ENCODE measurements around the gene CACNA1C.

CACNA1C gene

DNA sequence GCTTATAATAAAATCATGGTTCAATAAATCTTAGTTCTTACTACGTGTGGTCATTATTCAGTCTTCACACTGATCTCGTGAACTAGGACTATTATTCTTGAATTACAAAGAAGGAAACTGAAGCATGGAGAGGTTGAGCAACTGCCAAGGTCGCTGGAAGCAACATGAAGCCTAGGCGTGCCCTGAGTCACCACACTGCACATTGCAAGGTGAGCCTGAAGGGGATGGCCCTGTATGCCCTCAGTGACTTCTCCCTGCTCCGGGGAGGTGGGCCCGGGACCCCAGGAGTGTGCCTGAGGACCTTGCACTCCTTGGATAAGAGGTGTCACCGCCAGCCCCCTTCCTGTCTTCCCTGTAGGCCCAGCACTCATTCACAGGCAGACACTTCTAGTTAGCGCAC is 161.6 kb downstream of the CACNA1C start:
- in situ Hi-C loops (cut with MboI; ENCODE audit: low sequenced_read_pairs, unreplicated experiment): no loop called here
- TF ChIP-seq CTCF (IDR thresholded peaks at IDR 0.05; ENCODE audit: borderline replicate concordance, control extremely low read depth, extremely low read depth, insufficient read depth, missing control alignments): no peak
- no peak for DNase-seq (ENCODE audit: low spot score)

- no peak for TF ChIP-seq CTCF (IDR thresholded peaks at IDR 0.05; ENCODE audit: borderline replicate concordance, control extremely low read depth, extremely low read depth, insufficient read depth, missing control alignments)
- DNase-seq (ENCODE audit: low spot score): no peak
- in situ Hi-C loops (cut with MboI; ENCODE audit: low sequenced_read_pairs, unreplicated experiment): no loop called here
Observed at GRCh38 chr12:2215709-2216560, 163.1 kb downstream of the CACNA1C start.

GRCh38 chr12:2218706-2219105 is 165.9 kb downstream of the CACNA1C start:
- in situ Hi-C loops (cut with MboI; ENCODE audit: low sequenced_read_pairs, unreplicated experiment): no loop called here
- TF ChIP-seq CTCF (IDR thresholded peaks at IDR 0.05; ENCODE audit: borderline replicate concordance, control extremely low read depth, extremely low read depth, insufficient read depth, missing control alignments): no peak
- no peak for DNase-seq (ENCODE audit: low spot score)

DNA sequence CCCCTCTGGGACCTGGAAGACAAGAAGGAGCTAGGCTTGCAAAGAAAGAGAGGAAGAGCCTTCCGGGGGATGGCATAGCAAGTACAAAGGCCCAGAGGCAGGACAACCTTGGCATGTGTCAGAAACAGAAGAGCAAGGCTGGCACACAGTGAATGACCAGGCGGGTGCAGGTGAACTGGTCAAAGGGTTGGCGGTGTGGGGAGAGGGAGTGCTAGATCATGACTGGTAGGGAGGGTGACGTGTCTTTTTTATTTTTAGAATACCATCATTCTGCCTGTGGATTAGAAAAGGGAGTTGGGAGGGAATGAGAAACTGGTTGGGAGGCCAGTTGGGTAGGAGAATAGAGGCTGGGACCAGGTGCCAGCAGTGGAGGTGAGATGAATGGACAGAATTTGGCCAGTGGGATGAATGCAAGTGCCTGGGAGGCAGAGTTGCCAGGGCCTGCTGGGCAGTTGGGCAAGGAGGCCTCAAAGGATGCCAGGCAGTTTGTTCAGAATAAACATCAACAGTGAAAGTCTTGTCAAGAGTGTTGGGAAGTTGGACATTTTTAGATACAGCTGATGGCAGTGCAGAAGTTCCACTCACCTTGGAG is 168.3 kb downstream of the CACNA1C start:
- in situ Hi-C loops (cut with MboI; ENCODE audit: low sequenced_read_pairs, unreplicated experiment): no loop called here
- TF ChIP-seq CTCF (IDR thresholded peaks at IDR 0.05; ENCODE audit: borderline replicate concordance, control extremely low read depth, extremely low read depth, insufficient read depth, missing control alignments): no peak
- no peak for DNase-seq (ENCODE audit: low spot score)

DNA sequence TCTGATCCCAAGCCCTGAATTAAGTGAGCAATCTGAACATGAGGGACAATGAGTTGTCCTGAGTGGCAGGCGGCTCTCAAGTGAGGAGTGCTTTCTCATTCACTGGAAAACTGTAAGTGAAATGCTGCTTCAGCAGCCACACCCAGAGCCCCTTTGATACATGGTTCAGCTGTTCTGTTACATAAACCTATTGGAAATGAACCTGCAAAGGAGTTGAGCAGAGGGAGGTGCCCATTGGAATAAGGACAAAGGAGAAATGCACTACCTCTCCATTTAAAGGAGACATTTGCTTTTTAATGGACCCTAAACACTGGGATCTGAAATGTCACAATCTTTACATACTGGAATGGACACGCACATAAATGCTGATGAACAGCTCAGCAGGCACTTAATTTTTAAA is 169.9 kb downstream of the CACNA1C start:
- no peak for DNase-seq (ENCODE audit: low spot score)
- in situ Hi-C loops (cut with MboI; ENCODE audit: low sequenced_read_pairs, unreplicated experiment): no loop called here
- TF ChIP-seq CTCF (IDR thresholded peaks at IDR 0.05; ENCODE audit: borderline replicate concordance, control extremely low read depth, extremely low read depth, insufficient read depth, missing control alignments): no peak

DNA sequence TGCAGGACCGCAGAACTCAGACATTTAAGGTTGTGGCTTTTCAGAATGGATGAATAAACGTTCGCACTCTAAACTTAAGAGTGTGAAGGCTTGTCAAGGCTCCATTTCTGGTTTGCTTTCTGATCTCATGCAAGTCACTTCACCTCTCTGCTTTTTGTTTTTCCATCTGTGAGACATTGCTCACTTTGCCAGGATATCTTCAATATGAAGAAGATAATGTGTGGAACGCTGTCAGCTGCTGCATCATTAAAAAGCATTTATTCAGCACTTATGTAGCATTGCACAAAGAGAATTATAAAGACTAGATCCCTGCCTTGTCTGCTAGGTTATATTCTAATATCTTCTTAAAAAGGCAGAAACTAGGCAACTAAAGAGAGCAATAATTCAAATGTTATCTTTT is 172.2 kb downstream of the CACNA1C start:
- in situ Hi-C loops (cut with MboI; ENCODE audit: low sequenced_read_pairs, unreplicated experiment): no loop called here
- no peak for TF ChIP-seq CTCF (IDR thresholded peaks at IDR 0.05; ENCODE audit: borderline replicate concordance, control extremely low read depth, extremely low read depth, insufficient read depth, missing control alignments)
- DNase-seq (ENCODE audit: low spot score): no peak
